SH-SY5Y (cell line): Measurements from ENCODE around the gene AOPEP.

Source experiments
- GATA2 ChIP-seq: IDR thresholded peaks from 2 replicates; pipeline ENCODE4 v1.6.1; 2011; ENCODE audit warnings: mild to moderate bottlenecking, low read depth, low read length
- GATA3 ChIP-seq: IDR thresholded peaks from 2 replicates; pipeline ENCODE4 v1.6.1; 2011; ENCODE audit warnings: low read depth, mild to moderate bottlenecking, low read length, moderate library complexity

AOPEP gene

GRCh38 chr9:94980947-94981722 is 254.6 kb downstream of the AOPEP start:
- TF ChIP-seq GATA3 (no peak), GATA2 (no peak)

- TF ChIP-seq GATA2: no peak
- TF ChIP-seq GATA3: no peak
Observed at GRCh38 chr9:94981723-94982090, 255.2 kb downstream of the AOPEP start.

DNA sequence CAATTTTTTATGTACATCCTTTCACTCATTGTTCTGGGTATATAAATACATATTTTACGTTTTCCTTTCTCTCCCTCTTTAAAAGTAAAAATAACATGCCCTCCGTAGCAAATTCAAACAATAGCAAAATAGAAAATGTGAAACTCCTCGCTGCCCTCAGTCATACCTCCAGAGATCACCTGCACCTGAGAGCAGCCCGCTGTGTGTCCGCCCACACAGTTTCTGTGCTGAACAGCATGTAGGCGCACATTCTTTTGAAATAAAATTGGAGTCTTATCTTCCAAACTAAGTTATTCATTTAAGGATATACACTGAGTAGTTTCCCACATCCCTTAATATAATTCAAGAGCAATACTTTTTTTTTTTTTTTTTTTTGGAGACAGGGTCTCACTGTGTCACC is 255.7 kb downstream of the AOPEP start:
- TF ChIP-seq GATA3 (no peak), GATA2 (no peak)

- TF ChIP-seq GATA2 (no peak), GATA3 (no peak)
Observed at GRCh38 chr9:94983552-94983951, 257.1 kb downstream of the AOPEP start.

GRCh38 chr9:94984891-94985476 is 258.5 kb downstream of the AOPEP start:
- no peak for TF ChIP-seq GATA2

GRCh38 chr9:94985649-94986048 is 259.1 kb downstream of the AOPEP start:
- TF ChIP-seq GATA3 (no peak), GATA2 (no peak)

- no peak for TF ChIP-seq GATA3
- no peak for TF ChIP-seq GATA2
Observed at GRCh38 chr9:94987731-94988130, 261.2 kb downstream of the AOPEP start.

GRCh38 chr9:94990897-94991561 is 264.5 kb downstream of the AOPEP start:
- no peak for TF ChIP-seq GATA2
- no peak for TF ChIP-seq GATA3

GRCh38 chr9:94991961-94992907 is 265.7 kb downstream of the AOPEP start:
- TF ChIP-seq GATA3: no peak
- TF ChIP-seq GATA2: no peak

- no peak for TF ChIP-seq GATA2
- no peak for TF ChIP-seq GATA3
Observed at GRCh38 chr9:94993160-94993820, 266.8 kb downstream of the AOPEP start.

GRCh38 chr9:94993821-94994165 is 267.3 kb downstream of the AOPEP start:
- no peak for TF ChIP-seq GATA3
- TF ChIP-seq GATA2: 0 out of 2 replicates have a peak, but pooled peaks have one; percentile 25

- no peak for TF ChIP-seq GATA3
Observed at GRCh38 chr9:94995048-94995693, 268.7 kb downstream of the AOPEP start.

- TF ChIP-seq GATA3 (no peak), GATA2 (no peak)
Observed at GRCh38 chr9:94996641-94997040, 270.1 kb downstream of the AOPEP start.
